ENCODE results near the gene CD48. TPM values are rescaled to one million over a fixed set of nuclear protein-coding genes. Genes with fewer than 3 reads are reported as not detected.

CD48 gene
- total RNA-seq, 4 donors from 2014 or later: 0.53 to 4.3 (median 1.5) TPM

GRCh38 chr1:160722726-160723125 lies 11.1 kb upstream of the CD48 start:
- TF ChIP-seq CTCF (IDR thresholded peaks at IDR 0.05): no peak
- TF ChIP-seq POLR2A (IDR thresholded peaks at IDR 0.05): no peak
- DNase-seq (ENCODE audit: low spot score in 2 of 2): no peak
- intact Hi-C loops (cut with DNase I; ENCODE audit: low total_unique reads): loop anchor here (10.0 kb wide), 1 partner anchor 372 kb away; the partner anchor contains the start of gene KLHDC9
- 53 to 63% methylated on average over 10 of the region's 10 CpGs for WGBS, 2 donors
- H3K4me3 ChIP-seq (ENCODE audit: low read depth, poor library complexity, severe bottlenecking): no peak overlapping the region

- no peak overlapping the region for H3K4me3 ChIP-seq (ENCODE audit: low read depth, poor library complexity, severe bottlenecking)
- TF ChIP-seq CTCF (IDR thresholded peaks at IDR 0.05): no peak
- no peak for TF ChIP-seq POLR2A (IDR thresholded peaks at IDR 0.05)
- intact Hi-C loops (cut with DNase I; ENCODE audit: low total_unique reads): loop anchor here (10.0 kb wide), 1 partner anchor 373 kb away; the partner anchor contains the start of gene KLHDC9
These were observed 9.9 kb upstream of the CD48 start for GRCh38 chr1:160721473-160721872.

GRCh38 chr1:160720356-160721085 lies 8.9 kb upstream of the CD48 start:
- no peak overlapping the region for H3K4me3 ChIP-seq (ENCODE audit: low read depth, poor library complexity, severe bottlenecking)
- intact Hi-C loops (cut with DNase I; ENCODE audit: low total_unique reads): loop anchor here (10.0 kb wide), 1 partner anchor 374 kb away; the partner anchor contains the start of gene KLHDC9
- WGBS, 2 donors: 65 to 79% methylated on average over 3 of the region's 3 CpGs
- TF ChIP-seq POLR2A (IDR thresholded peaks at IDR 0.05) (no peak), CTCF (IDR thresholded peaks at IDR 0.05) (no peak)
- DNase-seq (ENCODE audit: low spot score in 2 of 2): no peak

More at GRCh38 chr1:160721473-160721872, 9.9 kb upstream of the CD48 start:
- no peak for DNase-seq (ENCODE audit: low spot score in 2 of 2)

GRCh38 chr1:160718210-160718609 lies 6.6 kb upstream of the CD48 start:
- TF ChIP-seq CTCF (IDR thresholded peaks at IDR 0.05) (no peak), POLR2A (IDR thresholded peaks at IDR 0.05) (no peak)

GRCh38 chr1:160717306-160717705 lies 5.7 kb upstream of the CD48 start:
- H3K4me3 ChIP-seq (ENCODE audit: low read depth, poor library complexity, severe bottlenecking): no peak overlapping the region
- TF ChIP-seq POLR2A (IDR thresholded peaks at IDR 0.05) (no peak), CTCF (IDR thresholded peaks at IDR 0.05) (no peak)
- WGBS, 2 donors: 76 to 82% methylated on average over 5 of the region's 5 CpGs
- intact Hi-C loops (cut with DNase I; ENCODE audit: low total_unique reads): no loop called here
- DNase-seq (ENCODE audit: low spot score in 2 of 2): no peak

More at GRCh38 chr1:160718210-160718609, 6.6 kb upstream of the CD48 start:
- DNase-seq (ENCODE audit: low spot score in 2 of 2): no peak
- 59 to 60% methylated on average over 4 of the region's 4 CpGs for WGBS, 2 donors
- no peak overlapping the region for H3K4me3 ChIP-seq (ENCODE audit: low read depth, poor library complexity, severe bottlenecking)
- intact Hi-C loops (cut with DNase I; ENCODE audit: low total_unique reads): no loop called here
